RPMI7951 (cell line): ENCODE data around the gene LITAF. TPM values are rescaled to one million over a fixed set of nuclear protein-coding genes. Genes with fewer than 3 reads are reported as not detected.
A peak's percentile ranks its signal among the peaks of the same experiment; 100 is the strongest.

Experiments used
- DNase-seq: peaks from one replicate; pipeline ENCODE4 v3.0.0-alpha.2; 2012; ENCODE audit warnings: low read depth
- total RNA-seq: library from RNA; depleted of rRNA; stranded (reverse); fragments of >200 nt; shearing (Covaris generic); gene quantifications from 2 replicates; pipeline ENCODE4 v1.2.3, GENCODE V29; 2014; rRNA removed

The LITAF gene
- total RNA-seq: 26.5 and 28.1 TPM in 2 replicates

DNA sequence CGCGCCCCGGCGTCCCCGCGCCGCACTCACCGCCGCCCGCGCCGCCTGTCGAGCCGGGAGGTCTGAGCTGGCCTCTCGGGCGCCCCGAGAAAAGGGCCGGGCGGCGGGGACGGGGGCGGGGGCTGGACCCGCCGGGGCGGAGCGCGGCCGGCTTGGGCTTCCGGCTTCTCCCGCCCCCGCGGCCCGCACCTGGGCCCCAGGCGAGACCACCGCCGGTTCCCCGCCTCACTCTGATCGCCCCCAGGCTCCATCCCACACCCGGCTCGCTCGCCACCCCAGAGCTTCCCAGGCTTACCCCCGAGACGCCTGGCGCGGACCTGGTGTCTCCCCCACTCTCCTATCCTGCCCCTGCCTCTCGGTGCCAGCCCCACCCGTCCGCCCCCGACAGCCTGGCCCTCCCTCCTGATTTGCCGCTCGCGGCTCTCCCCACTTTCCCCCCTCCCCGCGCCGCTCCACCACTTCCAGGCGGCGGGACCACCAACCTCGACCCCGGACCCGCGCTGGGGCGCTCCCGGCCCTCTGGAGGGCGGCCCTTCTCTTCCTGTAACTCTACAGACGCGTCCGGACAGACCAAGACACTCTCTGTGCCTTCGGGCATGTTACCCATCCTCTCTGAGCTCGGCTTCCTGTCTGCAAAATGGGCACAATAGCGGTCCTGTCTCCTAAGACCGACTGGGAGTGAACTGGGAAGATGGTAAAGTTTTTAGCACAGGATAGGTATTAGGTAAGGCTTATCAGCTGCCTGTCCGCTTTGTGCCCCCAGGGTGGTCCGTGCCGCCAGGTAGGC, at the start of gene LITAF:
Gene LITAF, minus strand, starts transcription at position 64 of the 787 bp plus-strand sequence. CDS start 30,189 bp downstream, outside the sequence.
- peak; percentile 65 for DNase-seq

DNA sequence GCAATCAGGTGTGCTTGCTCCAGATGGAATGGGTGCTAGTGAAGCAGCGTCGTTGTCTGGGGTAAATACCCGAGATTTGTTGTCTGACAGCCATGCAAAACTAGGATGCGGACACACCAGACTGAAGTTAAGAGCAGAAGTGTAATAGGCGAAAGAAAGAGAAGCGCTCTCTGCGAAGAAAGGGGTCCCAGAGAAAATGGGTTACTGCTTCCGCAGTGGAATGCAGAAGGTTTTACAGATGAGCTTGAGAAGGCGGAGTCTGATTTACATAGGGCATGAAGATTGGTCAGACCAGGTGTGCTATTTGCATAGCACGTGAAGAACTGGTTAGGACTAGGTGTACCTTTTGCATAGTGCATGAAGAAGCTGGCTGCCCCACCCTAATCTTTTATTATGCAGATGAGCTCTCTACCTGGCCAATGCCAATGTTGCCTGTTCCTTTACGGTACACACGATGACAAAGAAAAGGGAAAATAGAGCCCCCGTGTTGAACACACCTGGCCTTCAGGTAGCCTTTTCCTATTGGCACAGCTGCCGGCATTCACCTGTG, 49.5 kb upstream of the LITAF start:
- DNase-seq: no peak

DNA sequence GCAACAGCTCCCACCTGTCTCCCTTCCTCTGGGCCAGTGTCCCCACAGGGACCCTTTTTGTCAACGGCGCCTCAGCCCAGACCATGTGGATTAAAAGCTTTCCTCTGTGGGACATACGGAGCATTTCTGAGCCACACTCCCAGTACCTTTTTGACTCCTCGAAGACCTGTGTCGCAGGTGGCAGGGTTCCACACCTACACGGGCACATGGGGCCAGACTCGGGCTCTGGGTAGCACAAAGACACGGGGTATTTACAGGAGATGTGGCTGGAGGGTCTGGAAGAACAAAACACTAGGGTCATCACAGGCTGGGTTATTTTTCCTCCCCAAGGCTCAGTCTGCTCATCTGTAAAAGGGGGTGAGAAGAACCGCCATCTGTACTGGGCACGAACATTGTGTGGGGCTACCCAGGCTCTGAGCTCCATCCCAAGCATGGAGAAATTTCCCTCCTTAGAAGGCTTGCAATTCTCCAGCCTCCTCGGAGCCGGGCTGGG, 49.0 kb upstream of the LITAF start:
- no peak for DNase-seq

DNA sequence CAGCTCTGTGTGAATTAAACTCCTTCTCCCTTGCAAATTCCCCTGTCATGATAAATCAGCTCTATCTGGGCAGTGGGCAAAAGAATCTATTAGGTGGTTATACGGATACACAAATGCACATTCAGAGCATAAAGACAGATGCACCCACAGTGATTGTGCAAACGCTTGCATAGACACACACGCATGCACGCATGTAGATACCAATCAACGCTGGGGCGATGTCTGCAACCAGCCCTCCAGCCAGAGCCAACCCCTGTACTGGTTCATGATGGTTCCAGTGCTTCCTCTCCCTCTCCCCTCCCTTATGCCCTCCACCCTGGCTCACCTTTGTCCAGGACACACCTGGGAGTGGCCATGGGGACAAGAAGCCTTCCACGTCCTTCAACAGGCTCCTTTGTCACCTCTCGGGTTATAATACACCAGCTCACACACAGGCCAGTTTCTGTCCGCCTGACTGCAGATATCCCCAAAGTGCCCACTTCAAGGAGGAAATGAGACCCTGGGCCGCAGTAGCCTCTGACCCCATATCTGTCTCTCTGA, 48.5 kb upstream of the LITAF start:
- DNase-seq: no peak

DNA sequence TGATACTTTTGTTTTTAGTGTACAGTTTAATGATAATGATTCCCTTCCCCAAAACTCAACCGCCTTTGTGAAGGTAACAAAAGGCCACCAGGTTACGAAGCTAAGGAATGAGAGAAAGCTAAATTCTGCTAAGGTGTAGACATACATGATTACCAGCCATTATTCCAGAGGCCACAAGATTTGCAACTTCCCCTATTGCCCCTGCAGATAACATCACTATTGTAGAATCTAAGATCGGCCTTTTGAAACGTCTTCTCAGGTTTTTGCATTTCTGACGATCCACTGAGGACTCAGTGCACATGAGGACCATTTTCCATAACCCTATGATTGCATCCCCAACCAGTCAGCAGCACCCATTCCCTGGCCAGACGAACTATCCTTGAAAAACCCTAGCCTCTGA, 47.6 kb upstream of the LITAF start:
- DNase-seq: no peak

DNA sequence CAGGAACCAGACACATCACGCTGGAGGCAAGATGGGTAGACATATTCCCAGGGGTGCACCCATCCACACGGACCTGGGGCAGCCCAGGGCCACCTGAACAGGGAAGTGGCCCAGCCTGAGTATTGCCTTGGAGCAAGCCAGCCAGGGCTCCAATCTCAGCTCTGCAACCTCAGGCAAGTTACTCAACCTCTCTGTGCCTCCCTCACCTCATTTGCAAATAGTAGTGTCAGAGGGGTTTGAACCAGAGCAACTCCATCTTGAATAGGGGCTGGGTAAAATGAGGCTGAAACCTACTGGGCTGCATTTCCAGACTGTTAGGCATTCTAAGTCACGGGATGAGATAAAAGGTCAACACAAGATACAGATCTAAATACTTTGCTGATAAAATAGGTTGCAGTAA, 46.4 kb upstream of the LITAF start:
- DNase-seq: no peak

DNA sequence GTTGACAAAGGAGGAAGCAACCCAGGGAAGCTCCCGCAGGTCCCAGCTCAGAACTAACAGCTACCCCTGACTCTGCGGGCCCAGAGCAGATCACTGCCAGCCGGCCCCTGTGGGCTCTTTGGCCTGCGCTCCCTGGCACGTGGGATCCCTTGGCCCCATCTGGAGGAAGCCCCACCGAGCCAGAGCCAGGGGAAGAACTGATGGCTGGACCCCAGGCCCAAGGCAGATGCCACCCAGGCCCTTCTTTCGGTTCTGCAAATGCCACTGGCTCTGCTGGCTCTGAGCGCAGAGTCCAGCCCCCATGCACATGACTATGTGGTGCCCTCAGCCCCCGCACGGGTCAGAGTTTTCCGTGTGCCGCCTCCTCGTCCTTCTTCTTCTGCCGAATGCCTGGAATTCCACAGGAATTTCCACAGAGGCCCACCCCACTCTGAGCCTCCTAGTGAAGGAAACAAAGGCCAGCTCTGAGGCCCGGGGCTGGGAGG, 45.8 kb upstream of the LITAF start:
- DNase-seq: peak; percentile 56

DNA sequence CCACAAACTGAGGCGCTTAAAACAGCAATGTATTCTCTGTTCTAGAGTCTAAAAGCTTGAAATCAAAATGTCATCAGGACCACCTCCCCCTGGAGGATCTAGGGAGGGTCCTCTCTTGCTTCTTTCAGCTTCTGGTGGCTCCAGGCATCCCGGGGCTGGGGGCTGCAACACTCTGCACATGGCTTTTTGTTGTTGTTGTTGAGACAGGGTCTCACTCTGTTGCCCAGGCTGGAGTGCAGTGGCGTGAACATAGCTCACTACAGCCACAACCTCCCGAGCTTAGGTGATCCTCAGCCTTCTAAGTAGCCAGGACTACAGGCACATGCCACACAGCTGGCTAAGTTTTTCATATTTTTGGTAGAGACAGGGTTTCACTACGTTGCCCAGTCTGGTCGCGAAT, 44.5 kb upstream of the LITAF start:
- no peak for DNase-seq

DNA sequence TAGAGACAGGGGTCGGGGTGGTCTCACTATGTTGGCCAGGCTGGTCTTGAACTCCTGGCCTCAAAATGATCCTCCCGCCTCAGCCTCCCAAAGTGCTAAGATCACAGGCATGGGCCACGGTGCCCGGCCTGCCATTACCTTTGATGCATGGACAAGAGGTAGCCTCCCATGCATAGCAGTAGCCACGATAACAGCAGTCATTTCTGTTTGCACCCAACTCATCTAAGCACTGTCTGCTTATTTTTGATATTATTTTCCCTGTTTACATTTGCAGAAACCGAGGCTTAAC, 44.0 kb upstream of the LITAF start:
- DNase-seq: no peak

DNA sequence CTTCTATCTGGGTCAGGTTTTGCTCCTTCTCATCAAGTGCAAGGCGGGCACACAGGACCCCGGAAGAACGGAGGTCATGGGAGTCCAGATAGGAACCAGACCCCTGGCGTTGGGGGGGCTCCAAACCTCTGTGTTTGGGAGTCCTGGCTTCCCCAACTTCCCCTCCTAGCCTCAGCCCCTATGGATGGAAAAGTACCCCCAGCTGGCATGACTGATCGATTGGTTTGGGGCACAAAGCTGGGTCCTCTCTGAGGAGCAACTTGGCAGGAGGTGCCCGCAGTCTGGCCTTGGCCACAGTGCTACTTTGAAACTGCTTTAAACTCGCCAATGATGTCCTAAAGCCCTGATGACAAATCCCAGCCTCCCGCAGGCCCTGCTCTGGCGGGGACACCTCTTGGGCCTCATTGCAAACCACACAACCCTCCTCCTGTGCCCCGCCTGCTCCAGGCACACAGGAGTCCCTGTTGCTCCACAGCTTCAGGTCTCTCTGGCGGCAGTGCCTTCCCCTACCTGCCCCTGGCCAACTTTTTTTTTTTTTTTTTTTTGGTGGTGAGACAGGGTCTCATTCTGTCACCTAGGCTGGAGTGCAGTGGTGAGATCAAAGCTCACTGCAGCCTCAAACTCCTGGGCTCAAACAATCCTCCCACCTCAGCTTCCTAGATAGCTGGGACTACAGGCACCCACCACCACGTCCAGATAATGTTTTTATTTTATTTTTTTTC, 43.5 kb upstream of the LITAF start:
- DNase-seq: no peak

DNA sequence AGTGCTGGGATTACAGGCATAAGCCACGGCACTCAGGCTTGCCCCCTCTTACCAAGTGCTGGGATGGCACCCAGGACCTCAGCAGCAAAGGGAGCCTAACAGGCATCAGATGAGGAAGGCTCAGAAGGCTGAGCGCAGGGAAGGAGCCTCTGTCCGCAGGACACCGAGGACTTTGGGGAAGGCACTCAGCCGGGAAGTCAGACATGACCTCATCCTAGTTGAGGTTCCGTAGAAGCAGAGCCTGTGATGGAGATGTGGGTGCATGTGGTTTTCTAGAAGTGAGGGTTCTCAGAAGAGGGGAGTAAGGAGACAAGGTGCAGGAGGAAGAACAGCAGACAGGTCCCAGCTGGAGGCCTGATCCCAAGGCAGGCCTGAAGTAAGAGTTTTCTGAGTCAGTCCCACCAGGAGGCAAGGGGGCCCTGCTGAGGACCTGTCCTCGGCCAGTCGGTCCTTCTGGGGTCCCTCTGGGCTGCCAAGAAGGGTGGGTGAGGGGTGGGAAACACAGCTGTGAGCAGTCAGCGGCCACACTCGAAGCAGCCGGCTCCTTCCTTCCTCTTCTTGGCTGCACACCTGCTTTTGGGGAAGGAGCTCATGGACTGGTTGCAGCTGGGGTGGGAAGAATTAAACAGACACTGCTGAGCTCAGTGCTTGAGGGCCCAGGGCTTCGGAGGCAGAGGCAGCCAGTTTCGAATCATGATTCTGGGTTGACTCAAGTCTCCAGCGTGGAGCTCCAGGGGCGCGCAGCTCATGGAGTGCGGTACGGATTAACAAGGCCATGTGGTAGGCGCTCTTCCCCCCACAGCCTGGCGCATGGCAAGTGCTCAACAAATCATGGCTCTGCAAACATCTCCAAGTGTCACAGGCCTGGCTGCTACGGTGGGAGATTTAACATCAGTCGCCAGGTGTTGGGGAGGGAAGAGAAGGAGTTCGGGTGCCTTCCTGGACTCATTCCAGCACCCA, 42.6 kb upstream of the LITAF start:
- DNase-seq: no peak

DNA sequence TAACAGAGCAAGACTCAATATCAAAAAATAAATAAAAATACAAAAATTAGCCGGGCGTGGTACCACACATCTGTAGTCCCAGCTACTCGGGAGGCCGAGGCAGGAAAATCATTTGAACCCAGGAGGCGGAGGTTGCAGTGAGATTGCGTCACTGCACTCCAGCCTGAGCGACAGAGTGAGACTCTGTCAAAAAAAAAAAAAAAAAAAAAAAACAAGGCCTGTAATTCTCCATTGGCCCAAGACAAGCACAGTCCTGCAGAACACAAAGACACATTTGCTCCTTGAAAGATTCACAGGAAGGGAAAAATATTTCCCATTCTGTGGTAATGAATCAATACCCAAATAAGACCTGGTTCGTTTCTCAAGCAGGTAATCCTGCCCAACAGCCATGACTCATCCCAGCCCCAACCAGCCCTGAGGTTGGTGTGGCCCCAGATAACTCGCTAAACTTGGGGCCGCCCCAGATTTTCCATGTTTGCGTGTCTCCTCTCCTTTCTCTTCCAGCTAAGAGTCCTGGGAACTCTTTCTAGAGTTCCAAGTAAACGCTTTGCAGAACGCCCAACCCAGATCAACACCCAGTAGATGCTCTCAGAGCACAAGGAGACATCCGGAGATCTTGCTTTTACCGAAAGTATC, 41.2 kb upstream of the LITAF start:
- DNase-seq: no peak

DNA sequence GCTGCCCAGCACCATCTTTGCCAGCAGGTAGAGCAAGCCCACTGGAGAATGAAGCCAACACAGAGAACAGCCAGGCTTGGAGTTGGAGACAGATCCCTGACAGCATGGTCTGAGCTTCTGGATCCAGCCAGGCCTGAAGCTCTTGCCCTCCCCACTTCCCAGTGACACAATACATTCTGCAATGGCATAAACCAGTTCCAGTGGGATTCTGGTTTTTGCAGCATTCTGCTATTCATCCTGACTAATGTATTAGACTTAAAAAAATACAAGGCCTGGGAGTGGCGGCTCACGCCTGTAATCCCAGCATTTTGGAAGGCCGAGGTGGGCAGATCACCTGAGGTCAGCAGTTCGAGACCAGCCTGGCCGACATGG, 40.6 kb upstream of the LITAF start:
- DNase-seq: no peak

DNA sequence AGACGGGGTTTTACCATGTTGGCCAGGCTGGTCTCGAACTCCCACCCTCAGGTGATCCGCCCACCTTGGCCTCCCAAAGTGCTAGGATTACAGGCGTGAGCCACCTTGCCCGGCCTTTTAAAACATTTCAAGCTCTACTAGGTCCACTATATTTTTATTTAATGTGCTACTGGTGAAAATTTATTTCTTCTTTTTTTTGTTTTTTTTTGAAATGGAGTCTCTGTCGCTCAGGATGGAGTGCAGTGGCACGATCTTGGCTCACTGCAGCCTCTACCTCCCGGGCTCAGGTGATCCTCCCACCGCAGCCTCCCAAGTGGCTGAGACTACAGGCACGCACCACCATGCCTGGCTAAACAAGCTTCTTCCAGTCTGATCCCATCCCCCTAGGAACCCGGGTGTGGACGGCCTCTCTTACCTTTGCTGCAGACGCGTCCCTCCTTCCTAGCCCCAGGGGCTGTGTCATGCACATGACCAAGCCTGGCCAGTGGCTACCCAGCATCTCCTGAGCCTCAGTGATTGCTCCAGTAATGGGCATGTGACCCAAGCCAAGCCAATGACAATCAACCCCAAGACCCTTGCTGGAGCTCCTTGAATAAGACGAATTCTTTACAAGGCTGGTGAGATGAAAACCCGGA, 40.1 kb upstream of the LITAF start:
- no peak for DNase-seq

DNA sequence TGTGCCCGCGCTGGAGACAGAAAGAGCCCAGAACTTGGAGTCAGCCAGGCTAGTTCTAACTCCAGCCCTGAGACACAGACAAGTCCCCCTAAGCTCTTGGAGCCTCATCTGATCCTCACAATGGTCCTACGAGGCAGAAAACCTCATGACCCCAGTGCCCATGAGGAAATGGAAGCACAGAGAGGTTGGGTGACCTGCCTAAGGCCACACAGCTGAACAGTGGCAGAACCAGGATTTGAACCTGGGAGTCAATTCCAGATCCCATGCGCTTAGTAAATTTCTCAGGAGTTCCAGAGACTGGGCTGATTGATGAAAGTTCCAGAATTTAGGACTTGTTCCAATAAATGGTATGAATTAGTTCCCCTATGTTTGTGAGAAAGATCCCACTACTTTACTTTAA, 39.0 kb upstream of the LITAF start:
- DNase-seq: no peak

DNA sequence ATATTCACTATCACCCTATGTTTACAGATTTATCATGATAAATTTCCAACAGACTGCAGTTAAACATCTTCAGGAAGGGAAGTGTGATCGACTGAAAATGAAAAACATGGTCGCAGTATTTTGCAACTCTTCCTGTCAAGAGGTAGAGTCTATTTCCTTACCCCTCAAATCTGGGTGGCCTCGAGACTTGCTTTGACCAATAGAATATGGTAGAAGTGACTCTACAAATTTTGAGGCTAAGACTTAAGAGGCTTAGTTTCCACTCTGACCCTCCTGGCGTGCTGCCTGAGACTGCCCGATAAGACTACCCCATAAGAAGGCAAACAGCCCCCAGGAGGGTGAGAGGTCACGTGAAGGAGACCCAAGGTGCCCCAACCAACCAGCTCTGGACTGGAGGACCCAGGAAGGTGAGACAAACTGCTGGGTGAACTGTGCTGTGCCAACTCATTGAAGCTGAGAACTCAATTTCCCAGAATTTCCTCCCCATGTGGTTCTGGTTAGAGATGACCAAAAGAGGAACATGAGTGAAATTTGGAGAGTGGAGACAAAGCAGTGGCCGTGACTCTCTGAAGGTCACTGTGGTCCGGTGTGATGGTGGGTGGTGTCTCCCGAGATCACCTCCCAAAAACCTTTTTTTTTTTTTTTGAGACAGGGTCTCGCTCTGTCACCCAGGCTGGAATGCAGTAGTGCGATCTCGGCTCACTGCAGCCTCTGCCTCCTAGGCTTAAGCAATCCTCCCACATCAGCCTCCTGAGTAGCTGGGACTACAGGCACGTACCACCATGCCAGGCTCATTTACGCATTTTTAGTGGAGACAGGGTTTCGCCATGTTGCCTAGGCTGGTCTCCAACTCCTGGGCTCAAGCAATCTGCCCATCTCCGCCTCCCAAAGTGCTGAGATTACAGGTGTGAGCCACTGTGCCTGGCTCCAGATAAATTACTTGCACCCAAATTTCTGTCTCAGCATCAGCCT, 38.2 kb upstream of the LITAF start:
- no peak for DNase-seq

DNA sequence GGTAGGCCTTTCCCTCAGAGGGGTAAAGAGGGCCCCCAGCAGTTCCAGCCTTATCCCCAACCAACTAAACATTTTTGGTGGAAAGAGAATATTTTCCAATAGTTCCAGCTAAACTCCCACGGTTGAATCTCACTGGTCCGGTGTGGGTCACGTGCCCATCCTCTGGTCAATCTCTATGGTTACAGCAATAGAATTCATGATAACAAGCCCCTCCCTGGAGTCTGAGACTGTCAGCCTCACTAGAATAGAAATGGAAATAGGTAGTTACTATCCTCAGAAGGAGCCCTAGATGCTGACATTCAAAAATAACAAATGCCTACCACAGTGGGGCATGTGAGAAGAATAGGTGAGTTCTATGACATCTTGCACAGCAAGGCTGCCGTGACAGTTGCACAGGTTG, 37.5 kb upstream of the LITAF start:
- DNase-seq: no peak

DNA sequence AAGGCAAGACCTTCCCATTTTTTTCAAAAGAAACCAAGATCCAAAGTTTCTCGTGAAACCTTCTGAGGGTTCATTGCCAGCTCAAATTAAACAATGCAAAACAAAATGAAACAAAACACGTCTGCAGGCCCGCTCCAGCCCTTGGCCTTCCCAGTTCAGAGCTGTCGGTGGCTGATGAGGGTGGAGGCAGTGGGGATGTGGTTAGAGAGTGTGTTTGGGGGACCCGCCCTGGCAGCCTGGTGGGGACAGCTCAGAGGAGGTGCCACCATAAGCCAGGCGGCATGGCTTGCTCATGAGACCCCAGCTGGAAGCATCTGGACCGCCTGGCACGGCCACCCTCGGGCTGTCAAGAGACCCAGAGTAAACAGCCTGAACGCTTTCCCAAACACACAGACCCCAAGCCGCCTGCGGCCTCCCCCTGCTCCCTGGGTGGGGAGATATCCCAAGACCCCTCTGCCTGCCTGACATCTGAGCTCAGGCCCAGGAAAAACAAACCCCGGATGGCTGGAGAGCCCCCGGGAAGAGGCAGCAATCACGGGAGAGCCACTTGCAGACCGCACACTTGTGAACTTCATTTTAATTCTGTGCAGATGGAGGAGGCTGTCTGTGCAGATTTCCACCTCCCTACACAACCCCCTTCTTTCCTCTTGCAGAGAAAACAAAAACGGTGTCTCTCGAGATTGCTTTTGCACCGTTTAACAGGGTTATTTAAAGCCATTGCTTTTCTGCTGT, 35.4 kb upstream of the LITAF start:
- no peak for DNase-seq

DNA sequence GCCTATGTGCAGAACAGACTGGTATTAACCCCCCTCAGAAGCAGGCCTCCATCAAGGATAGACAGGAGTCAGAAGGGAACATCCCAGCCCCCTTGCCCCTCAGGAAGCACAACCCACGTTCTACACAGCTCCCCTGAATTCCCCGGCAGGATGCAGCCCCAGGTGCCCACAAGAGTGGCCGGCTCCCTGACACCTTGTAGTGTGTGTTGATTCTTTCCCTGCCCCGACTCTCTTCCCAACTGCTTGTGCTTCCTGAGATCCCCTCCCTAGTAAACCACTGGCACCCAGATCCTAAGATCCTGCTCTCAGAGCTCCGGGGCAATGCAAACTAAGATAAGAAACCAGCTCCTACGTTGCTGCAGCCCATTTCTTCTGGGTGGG, 34.8 kb upstream of the LITAF start:
- no peak for DNase-seq
